HCT116 (cell line): ENCODE data around the gene KIF3C. TPM values are rescaled to one million over a fixed set of nuclear protein-coding genes. Genes with fewer than 3 reads are reported as not detected.

Experiments used
- ATAC-seq: fragments of 200-7000 bp; cut with Tn5 transposase; 2 replicates; pipeline ENCODE4 v1.9.1; 2020; ENCODE audit warnings: mild to moderate bottlenecking, moderate library complexity
- BruUV-seq: library from RNA; stranded (reverse); fragments of 400-500 nt; replicated peaks from 2 replicates; lab custom pipeline; 2021; lab: Mats Ljungman, UMichigan
- CTCF ChIA-PET: fragments of 300-600 bp; sonication (Branson Sonifier 250); formaldehyde crosslinking; loops from one replicate; lab custom pipeline; 2021; ENCODE audit warnings: antibody characterized with exemption; lab: Charles Lee
- POLR2A ChIA-PET: fragments of 300-600, 350-600 bp; sonication (Branson Sonifier 250); formaldehyde crosslinking; loops from one replicate; lab custom pipeline; 2021; ENCODE audit warnings: antibody characterized with exemption; lab: Charles Lee
- RAD21 ChIA-PET, 2 experiments: fragments of 300-600 bp; sonication (Branson Sonifier 250); formaldehyde crosslinking; loops; one replicate each; lab custom pipeline; 2023; ENCODE audit warnings: low total read pairs in 2 of 2; ENCODE audit not compliant: uncharacterized antibody in 2 of 2, unreplicated experiment in 2 of 2, low non-redundant PET in 1 of 2; lab: Charles Lee
- DNase-seq: peaks from one replicate; pipeline ENCODE4 v3.0.0-alpha.2; 2010; ENCODE audit warnings: low read depth, low spot score
- H2AFZ ChIP-seq: fragments of 200-600 bp; shearing (Covaris generic), sonication (generic); 2 replicates; pipeline ENCODE4 v1.6.1; 2017; ENCODE audit warnings: low read depth, mixed run types, mixed read lengths, antibody characterized with exemption, low read length; ENCODE audit not compliant: poor library complexity, severe bottlenecking
- H3K27ac ChIP-seq: 2 replicates; pipeline ENCODE4 v1.5.1; 2012; ENCODE audit warnings: low read depth, low read length
- H3K27me3 ChIP-seq: fragments of 200-600 bp; sonication (generic); 2 replicates; pipeline ENCODE4 v1.6.1; 2016; ENCODE audit warnings: mixed run types, low read length, mixed read lengths; ENCODE audit not compliant: insufficient read depth
- H3K36me3 ChIP-seq, 2 experiments: fragments of 200-500 bp in 1 of 2; fragments of 200-600 bp in 1 of 2; sonication (Bioruptor generic) in 1 of 2; sonication (generic) in 1 of 2; 2 replicates each; pipeline versions ENCODE4 v1.5.1 to v1.6.1; 2014 to 2016; ENCODE audit warnings: low read length in 2 of 2, inconsistent platforms in 1 of 2, mixed read lengths in 1 of 2, mixed run types in 1 of 2; ENCODE audit not compliant: insufficient read depth in 2 of 2, control insufficient read depth in 1 of 2
- H3K4me1 ChIP-seq, 2 experiments: fragments of 200-600 bp in 1 of 2; sonication (generic) in 1 of 2; 2 replicates each; pipeline versions ENCODE4 v1.5.1 to v1.6.1; 2012 to 2017; ENCODE audit warnings: low read length in 2 of 2, inconsistent platforms in 1 of 2, mild to moderate bottlenecking in 1 of 2, mixed read lengths in 1 of 2, mixed run types in 1 of 2, moderate library complexity in 1 of 2; ENCODE audit not compliant: insufficient read depth in 2 of 2, control insufficient read depth in 1 of 2
- H3K4me2 ChIP-seq: fragments of 200-600 bp; sonication (generic); 2 replicates; pipeline ENCODE4 v1.6.1; 2017; ENCODE audit warnings: mixed run types, low read length, mixed read lengths
- H3K4me3 ChIP-seq, 2 experiments: fragments of 200-600 bp in 1 of 2; sonication (generic) in 1 of 2; replicated peaks in 1 of 2; 2 replicates each; pipeline ENCODE4 v1.5.1; 2011 to 2016; ENCODE audit warnings: low read length in 2 of 2, control low read depth in 1 of 2, low read depth in 1 of 2, mild to moderate bottlenecking in 1 of 2, mixed read lengths in 1 of 2, mixed run types in 1 of 2
- H3K79me2 ChIP-seq: fragments of 200-600 bp; sonication (generic); 2 replicates; pipeline ENCODE4 v1.6.1; 2017; ENCODE audit warnings: mild to moderate bottlenecking, mixed run types, low read length, moderate library complexity, mixed read lengths; ENCODE audit not compliant: insufficient read depth
- H3K9ac ChIP-seq: fragments of 200-600 bp; sonication (generic); 2 replicates; pipeline ENCODE4 v1.6.1; 2016; ENCODE audit warnings: low read length, mixed read lengths
- H3K9me2 ChIP-seq: fragments of 200-600 bp; sonication (generic), shearing (Covaris generic); 2 replicates; pipeline ENCODE4 v1.6.1; 2017; ENCODE audit warnings: mixed run types, mild to moderate bottlenecking, moderate library complexity; ENCODE audit not compliant: insufficient read depth
- H3K9me3 ChIP-seq, 2 experiments: fragments of 200-500 bp in 1 of 2; fragments of 200-600 bp in 1 of 2; sonication (Bioruptor generic) in 1 of 2; sonication (generic) in 1 of 2; 2 replicates each; pipeline ENCODE4 v1.6.1; 2014 to 2017; ENCODE audit warnings: low read length in 2 of 2, mixed read lengths in 2 of 2, inconsistent platforms in 1 of 2, low read depth in 1 of 2, mild to moderate bottlenecking in 1 of 2, mixed run types in 1 of 2, moderate library complexity in 1 of 2; ENCODE audit not compliant: control insufficient read depth in 1 of 2, insufficient read depth in 1 of 2
- H4K20me1 ChIP-seq: fragments of 200-600 bp; sonication (generic), shearing (Covaris generic); 2 replicates; pipeline ENCODE4 v1.6.1; 2017; ENCODE audit warnings: mixed run types, mild to moderate bottlenecking, moderate library complexity; ENCODE audit not compliant: insufficient read depth
- CEBPB ChIP-seq: IDR thresholded peaks from 2 replicates; pipeline ENCODE4 v1.6.1; 2012; ENCODE audit warnings: low read depth
- EGR1 ChIP-seq: IDR thresholded peaks from 2 replicates; pipeline ENCODE4 v1.6.1; 2012; ENCODE audit warnings: low read depth
- ELF1 ChIP-seq: IDR thresholded peaks from 2 replicates; pipeline ENCODE4 v1.6.1; 2012; ENCODE audit warnings: low read depth, borderline replicate concordance
- EZH2 ChIP-seq: fragments of 200-600 bp; sonication (generic); IDR thresholded peaks from 2 replicates; pipeline ENCODE4 v1.6.1; 2017; ENCODE audit warnings: antibody characterized with exemption, mixed run types
- EZH2phosphoT487 ChIP-seq: fragments of 200-600 bp; IDR thresholded peaks from 2 replicates; pipeline ENCODE4 v1.6.1; 2018; ENCODE audit warnings: antibody characterized with exemption, borderline replicate concordance
- FOSL1 ChIP-seq: IDR thresholded peaks from 2 replicates; pipeline ENCODE4 v1.6.1; 2012; ENCODE audit warnings: low read depth
- JUND ChIP-seq: IDR thresholded peaks from 2 replicates; pipeline ENCODE4 v1.6.1; 2012
- POLR2AphosphoS5 ChIP-seq: IDR thresholded peaks from 2 replicates; pipeline ENCODE4 v1.6.1; 2011; ENCODE audit warnings: mild to moderate bottlenecking, low read depth, low read length, moderate library complexity
- SIN3A ChIP-seq: IDR thresholded peaks from 2 replicates; pipeline ENCODE4 v1.6.1; 2012; ENCODE audit warnings: low read depth
- SP1 ChIP-seq: IDR thresholded peaks from 2 replicates; pipeline ENCODE4 v1.6.1; 2012; ENCODE audit warnings: low read depth
- SRF ChIP-seq: IDR thresholded peaks from 2 replicates; pipeline ENCODE4 v1.6.1; 2012; ENCODE audit warnings: low read depth
- YY1 ChIP-seq: IDR thresholded peaks from 2 replicates; pipeline ENCODE4 v1.6.1; 2011; ENCODE audit warnings: low read length, low read depth, moderate library complexity, mild to moderate bottlenecking; ENCODE audit not compliant: insufficient replicate concordance; ENCODE audit errors: extremely low read depth
- ZFX ChIP-seq: fragments of 450-650 bp; IDR thresholded peaks from 2 replicates; pipeline ENCODE4 v1.6.1; 2017
- intact Hi-C: fragments of 100-400 bp; cut with micrococcal nuclease; formaldehyde crosslinking; loops from 2 replicates; pipeline ENCODE4 v1.10.0; 2022
- total RNA-seq: library from RNA; stranded (reverse); gene quantifications from one replicate; pipeline ENCODE4 v1.2.1, GENCODE V29; 2021; ENCODE audit not compliant: unreplicated experiment
- TF ChIP-seq, protein P1 (sequence below): IDR thresholded peaks from 2 replicates; pipeline ENCODE4 v1.6.1; 2012
- TF ChIP-seq, protein P2 (sequence below): IDR thresholded peaks from 2 replicates; pipeline ENCODE4 v1.6.1; 2011; ENCODE audit warnings: mild to moderate bottlenecking, low read length, moderate library complexity; ENCODE audit not compliant: insufficient replicate concordance; ENCODE audit errors: extremely low read depth
- TF ChIP-seq, protein P3 (sequence below), 3 experiments: fragments of 200-600 bp in 1 of 3; sonication (generic) in 1 of 3; IDR thresholded peaks in 2 of 3; conservative IDR thresholded peaks in 1 of 3; 2 replicates each; pipeline ENCODE4 v1.5.1; 2012 to 2017; ENCODE audit warnings: low read depth in 2 of 3, low read length in 2 of 3, antibody characterized with exemption in 1 of 3, borderline replicate concordance in 1 of 3, control low read depth in 1 of 3, mild to moderate bottlenecking in 1 of 3, mixed read lengths in 1 of 3, mixed run types in 1 of 3, moderate library complexity in 1 of 3; ENCODE audit not compliant: insufficient read depth in 1 of 3
- TF ChIP-seq, protein P4 (sequence below): IDR thresholded peaks from 2 replicates; pipeline ENCODE4 v1.6.1; 2012

The KIF3C gene
- total RNA-seq, 1 experiment from 2014 or later, result 5.4 TPM

DNA sequence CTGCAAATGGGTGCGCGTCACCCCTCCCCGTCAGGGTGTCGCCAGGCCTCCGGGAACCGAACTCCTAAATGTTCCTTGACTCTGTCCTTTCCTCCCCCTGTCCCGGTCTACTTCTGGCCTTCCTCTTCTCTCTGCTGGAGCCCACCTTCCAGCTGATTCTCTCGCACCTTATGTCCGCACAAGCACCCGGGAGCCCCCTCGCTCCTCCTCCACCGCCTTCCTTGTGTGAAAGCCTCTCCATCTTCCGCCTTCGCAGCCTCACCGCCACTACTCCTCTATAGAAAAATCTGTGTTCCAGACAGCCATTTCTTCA, 627 bp upstream of the KIF3C start:
- ChIA-PET CTCF (no interaction called here), RAD21 (no interaction called here), POLR2A (interaction anchor here (0.7 kb wide), 1 partner anchor 31 kb away, joined by 3 read pairs; no protein-coding TSS in a partner anchor)
- TF ChIP-seq EZH2, result no peak
- TF ChIP-seq ZFX, result no peak
- no peak for TF ChIP-seq EGR1
- TF ChIP-seq, protein P1, sequence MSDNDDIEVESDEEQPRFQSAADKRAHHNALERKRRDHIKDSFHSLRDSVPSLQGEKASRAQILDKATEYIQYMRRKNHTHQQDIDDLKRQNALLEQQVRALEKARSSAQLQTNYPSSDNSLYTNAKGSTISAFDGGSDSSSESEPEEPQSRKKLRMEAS, result no peak
- TF ChIP-seq POLR2AphosphoS5, result no peak
- TF ChIP-seq SRF, result no peak
- TF ChIP-seq EZH2phosphoT487, result no peak
- no peak for TF ChIP-seq CEBPB
- no peak for TF ChIP-seq YY1
- TF ChIP-seq ELF1, result no peak
- TF ChIP-seq SP1, result no peak
- no peak for TF ChIP-seq JUND
- TF ChIP-seq SIN3A, result no peak
- TF ChIP-seq, protein P2, sequence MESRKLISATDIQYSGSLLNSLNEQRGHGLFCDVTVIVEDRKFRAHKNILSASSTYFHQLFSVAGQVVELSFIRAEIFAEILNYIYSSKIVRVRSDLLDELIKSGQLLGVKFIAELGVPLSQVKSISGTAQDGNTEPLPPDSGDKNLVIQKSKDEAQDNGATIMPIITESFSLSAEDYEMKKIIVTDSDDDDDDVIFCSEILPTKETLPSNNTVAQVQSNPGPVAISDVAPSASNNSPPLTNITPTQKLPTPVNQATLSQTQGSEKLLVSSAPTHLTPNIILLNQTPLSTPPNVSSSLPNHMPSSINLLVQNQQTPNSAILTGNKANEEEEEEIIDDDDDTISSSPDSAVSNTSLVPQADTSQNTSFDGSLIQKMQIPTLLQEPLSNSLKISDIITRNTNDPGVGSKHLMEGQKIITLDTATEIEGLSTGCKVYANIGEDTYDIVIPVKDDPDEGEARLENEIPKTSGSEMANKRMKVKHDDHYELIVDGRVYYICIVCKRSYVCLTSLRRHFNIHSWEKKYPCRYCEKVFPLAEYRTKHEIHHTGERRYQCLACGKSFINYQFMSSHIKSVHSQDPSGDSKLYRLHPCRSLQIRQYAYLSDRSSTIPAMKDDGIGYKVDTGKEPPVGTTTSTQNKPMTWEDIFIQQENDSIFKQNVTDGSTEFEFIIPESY, result no peak
- TF ChIP-seq, protein P3, sequence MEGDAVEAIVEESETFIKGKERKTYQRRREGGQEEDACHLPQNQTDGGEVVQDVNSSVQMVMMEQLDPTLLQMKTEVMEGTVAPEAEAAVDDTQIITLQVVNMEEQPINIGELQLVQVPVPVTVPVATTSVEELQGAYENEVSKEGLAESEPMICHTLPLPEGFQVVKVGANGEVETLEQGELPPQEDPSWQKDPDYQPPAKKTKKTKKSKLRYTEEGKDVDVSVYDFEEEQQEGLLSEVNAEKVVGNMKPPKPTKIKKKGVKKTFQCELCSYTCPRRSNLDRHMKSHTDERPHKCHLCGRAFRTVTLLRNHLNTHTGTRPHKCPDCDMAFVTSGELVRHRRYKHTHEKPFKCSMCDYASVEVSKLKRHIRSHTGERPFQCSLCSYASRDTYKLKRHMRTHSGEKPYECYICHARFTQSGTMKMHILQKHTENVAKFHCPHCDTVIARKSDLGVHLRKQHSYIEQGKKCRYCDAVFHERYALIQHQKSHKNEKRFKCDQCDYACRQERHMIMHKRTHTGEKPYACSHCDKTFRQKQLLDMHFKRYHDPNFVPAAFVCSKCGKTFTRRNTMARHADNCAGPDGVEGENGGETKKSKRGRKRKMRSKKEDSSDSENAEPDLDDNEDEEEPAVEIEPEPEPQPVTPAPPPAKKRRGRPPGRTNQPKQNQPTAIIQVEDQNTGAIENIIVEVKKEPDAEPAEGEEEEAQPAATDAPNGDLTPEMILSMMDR (IDR thresholded peaks at IDR 0.05 in 2 of 3, conservative IDR thresholded peaks at IDR 0.05 in 1 of 3; ENCODE audit: borderline replicate concordance in 1 of 3, insufficient read depth in 1 of 3, low read depth in 2 of 3, low read length in 2 of 3), result no peak
- TF ChIP-seq, protein P4, sequence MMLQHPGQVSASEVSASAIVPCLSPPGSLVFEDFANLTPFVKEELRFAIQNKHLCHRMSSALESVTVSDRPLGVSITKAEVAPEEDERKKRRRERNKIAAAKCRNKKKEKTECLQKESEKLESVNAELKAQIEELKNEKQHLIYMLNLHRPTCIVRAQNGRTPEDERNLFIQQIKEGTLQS, result no peak
- no peak for TF ChIP-seq FOSL1
- no peaks in the 10 kb centered on the region for H3K79me2 ChIP-seq
- H3K9me3 ChIP-seq, result no peaks in the 10 kb centered on the region
- no peaks in the 10 kb centered on the region for H3K27me3 ChIP-seq
- peak overlapping the region; percentile 89 for H3K4me2 ChIP-seq
- no peaks in the 10 kb centered on the region for H3K9me2 ChIP-seq
- no peak for DNase-seq
- H3K27ac ChIP-seq, result peak overlapping the region; percentile 8; the same call in 1 of the 2 replicates
- H3K4me3 ChIP-seq, result peak overlapping the region; percentile 47 to 60; a peak in 3 of 4 replicates
- H3K36me3 ChIP-seq, result no peaks in the 10 kb centered on the region
- H3K4me1 ChIP-seq, result peaks cover 6 to 18% of the 10 kb centered on the region in 2 experiments
- no TSS peak for BruUV-seq
- no peak overlapping the region for H3K9ac ChIP-seq
- no peaks in the 10 kb centered on the region for H4K20me1 ChIP-seq
- ATAC-seq, result no peak
- intact Hi-C loops, result no loop called here
- H2AFZ ChIP-seq, result peak overlapping the region; percentile 24
